GM21367 (cell line): ENCODE data around the gene CD28.
"Not testable (repeated sequence)": the region's sequence is repeated elsewhere in the genome, so short reads cannot be mapped to it uniquely, and the experiment has no call there.

ENCODE experiments used
- ATAC-seq: cut with Tn5 transposase; IDR thresholded peaks from one replicate; pipeline ENCODE4 v1.9.1; 2021; ENCODE audit not compliant: unreplicated experiment

The CD28 gene

DNA sequence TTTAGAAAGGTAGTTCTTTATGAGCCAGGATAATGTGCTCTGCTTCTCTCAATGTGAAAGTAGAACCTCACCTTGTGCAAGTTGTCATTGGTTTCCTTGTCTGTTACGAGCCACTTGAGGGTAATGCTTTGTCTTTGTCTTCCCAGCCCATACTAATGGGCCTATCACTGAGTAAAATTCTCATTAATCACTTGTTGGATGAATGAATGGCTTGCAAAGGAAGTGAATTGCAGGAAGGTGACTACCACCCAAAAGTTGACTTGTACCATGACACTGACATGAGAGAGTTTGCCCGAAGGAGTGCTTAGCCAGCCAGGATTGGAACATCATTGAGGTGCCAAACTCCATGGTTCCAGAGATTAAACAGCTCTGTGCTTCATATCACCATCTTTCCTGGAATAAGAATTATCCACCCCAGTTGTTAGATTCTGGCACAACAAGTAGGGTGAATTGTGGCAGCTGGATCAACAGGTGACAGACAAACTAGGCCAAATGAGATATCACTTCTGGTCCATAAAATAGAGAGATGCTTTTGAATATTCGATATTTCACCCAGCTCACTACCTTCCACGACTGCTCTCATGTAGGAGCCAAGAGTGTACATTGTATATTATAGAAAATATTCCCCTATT, 20.5 kb upstream of the CD28 start:
- no peak for ATAC-seq

DNA sequence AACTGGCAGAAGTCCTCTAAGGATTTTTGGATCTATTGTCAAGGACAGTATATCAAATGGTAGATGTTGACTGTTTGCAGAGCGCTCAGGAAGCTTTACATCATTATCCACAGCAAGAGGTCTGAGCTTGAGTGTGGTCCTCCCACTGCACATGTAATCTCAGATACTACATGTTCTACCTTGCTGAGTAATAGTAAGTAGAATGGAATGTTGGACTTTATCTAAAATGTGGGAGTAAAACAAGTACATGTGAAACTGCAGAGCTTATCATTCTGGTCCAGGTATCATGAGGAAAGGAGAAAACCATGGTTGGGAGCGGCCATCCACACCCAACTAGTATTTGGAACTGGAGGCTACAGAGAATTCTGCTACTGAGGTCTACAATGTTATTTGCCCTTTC, 19.3 kb upstream of the CD28 start:
- ATAC-seq: no peak

DNA sequence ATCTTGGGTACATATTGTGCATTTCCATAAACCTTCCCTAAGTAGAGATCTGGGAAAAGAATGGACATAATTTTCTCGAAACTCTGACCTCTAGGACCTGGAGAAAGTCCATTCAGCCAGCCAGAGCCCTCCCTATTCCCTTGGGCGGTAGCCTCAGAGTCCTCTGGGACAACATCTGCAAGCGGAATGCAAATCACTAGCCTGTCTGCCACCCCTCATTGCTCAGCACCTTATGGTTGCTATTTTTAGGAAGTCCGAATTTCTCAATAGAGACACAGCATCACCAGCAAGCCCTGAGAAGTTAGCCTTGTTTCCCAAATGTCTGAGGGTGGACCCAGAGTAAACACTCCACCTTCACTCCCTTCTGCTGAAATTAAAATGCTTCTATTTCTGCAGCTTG, 17.6 kb upstream of the CD28 start:
- peak; percentile 72 for ATAC-seq

DNA sequence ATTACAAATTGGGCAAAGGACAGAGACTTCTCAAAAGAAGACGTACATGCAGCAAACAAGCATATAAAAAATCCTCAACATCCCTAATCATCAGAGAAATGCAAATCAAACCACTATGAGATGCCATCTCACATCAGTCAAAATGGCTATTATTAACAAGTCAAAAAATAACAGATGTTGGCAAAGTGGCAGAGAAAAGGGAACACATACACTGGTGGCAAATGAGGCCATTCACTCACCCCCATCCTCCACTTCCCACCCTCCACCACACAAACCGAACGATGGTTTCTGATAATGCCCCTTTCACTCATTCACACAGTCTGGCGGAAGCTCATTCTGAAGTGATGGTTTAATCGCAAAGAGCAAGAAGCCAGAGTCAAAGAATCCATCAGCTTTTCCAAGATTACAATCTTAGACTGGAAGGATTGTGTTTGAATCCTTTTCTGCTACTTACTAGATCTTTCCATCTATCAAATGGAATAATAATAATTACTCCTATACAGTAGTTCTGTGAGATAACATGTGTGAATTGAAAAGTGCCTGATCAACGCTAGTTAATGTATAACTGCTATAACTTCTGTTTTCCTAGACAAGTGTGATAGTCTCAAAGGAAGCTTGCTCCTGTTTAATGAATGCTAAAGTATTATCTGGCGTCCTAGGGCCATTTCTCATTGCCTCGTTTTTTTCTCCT, 16.9 kb upstream of the CD28 start:
- peak; percentile 35 for ATAC-seq

DNA sequence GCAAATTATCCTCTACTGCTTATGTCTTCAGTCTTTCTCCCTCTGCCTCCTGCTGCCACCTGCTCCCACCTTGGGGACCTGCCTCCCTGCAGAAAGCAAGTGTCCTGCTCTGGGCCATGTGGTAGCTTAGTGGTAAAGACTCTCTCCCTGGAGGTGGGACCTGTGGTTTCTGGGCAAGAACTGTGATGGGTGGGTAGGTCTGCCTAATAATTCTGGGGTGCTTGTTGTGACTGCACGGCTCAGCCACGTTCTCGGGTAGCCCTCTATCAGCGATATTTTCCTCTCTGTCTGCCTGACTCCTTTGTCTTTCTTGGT, 16.4 kb upstream of the CD28 start:
- ATAC-seq: no peak

DNA sequence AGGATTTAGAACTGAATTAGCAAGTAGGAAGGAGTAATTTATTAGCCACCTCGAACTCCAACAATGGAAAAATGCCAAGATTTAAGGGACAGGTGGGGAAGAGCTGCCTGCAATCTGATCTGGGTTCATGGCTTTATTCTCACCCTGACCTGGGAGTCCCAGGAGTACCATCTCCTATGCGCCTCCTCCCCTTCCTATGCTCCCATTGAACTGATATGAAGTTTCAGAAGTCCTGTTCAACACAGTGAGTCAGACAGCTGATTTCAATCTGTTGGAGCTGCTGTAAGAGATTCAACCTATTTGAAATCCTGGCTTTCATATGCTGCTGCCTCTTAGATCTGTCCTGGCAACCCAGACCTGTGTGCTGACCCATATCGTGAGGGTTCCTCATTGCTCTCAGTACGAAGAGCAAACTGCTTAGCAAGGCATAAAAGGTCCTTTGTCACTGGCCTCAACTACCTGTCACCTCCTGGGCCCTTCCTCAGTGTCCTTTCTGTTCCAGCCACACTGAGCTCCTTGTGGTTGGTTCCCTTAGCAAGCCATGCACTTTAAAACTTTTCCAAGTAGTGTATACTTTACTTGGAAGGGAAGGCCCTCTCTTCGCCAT, 15.9 kb upstream of the CD28 start:
- ATAC-seq: no peak

DNA sequence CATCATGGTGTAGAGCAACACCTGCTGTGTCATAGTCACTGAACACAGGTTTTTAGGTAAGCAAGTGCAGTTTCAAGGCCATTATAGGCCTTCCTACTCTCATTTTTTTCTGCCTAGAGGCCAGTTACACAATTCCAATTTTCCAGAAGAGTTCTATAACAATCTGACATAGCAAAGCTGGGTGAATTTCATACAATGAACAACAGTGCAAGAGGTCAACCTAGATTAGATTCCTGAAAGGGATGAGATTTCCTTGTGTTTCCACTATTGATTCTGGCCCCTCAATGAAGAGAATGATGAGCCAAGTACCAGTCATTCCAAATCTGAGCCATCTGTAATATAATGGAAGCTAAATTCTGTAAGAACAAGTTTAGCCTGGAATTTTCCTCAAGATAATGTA, 15.3 kb upstream of the CD28 start:
- no peak for ATAC-seq

DNA sequence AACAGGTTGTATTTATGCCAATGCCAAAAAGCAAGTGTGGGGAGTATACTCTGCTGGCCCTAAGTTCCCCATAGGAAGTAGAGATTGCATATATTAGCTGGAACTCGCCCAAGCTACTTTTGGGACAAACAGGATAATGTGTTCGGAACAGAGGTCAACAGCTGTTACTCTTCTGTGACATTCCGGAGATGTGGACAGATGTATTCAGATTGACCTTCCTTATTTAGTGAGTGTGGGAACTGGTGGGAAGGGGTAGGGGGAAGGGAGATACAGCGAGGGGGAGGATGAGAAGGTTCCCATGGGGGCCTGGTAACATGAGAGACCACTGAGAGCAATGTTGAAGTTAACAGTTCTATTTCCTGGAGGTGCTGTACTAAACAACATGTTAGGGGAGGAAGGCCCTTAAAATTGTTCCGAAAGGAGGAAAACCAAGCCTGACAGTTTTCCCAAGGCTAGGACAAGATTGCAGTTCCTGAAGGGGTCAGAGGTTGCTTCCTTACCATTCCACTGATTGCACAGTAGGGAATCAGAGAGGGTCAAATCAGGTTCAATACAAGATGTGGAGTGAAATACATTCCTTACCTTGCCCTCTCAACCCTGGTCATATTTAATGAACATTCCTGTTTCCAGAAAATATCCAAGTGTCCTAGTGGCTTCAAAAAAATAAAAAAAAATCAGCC, 14.3 kb upstream of the CD28 start:
- no peak for ATAC-seq

DNA sequence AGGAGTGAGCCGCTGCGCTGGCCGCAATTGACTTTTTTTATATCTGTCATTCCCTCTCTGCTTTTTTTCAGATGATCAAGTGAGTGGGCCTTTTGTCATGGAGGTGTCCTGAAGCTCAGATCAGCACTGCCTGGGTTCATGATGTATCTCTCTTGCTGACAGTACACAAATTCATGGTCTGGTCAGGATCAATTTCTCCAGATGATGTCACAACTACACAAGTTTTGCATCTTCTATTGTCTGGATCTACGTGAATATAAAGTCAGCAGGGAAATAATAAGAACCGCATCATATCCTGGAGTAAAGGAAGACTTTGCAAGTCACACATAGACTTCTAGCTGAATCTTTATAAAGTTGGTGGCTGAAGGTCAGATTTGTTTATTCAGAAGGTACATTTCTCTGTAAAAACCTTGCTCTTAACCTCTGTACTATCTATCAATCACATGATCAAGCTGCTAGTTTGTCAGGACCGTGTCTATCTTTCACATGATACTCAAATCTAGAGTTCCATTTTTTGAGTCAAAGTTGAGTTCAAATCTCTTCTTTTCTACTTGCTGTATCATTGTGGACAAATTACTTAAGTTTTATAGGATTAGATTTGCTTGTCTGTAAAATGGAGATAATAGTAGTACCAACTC, 13.1 kb upstream of the CD28 start:
- no peak for ATAC-seq

DNA sequence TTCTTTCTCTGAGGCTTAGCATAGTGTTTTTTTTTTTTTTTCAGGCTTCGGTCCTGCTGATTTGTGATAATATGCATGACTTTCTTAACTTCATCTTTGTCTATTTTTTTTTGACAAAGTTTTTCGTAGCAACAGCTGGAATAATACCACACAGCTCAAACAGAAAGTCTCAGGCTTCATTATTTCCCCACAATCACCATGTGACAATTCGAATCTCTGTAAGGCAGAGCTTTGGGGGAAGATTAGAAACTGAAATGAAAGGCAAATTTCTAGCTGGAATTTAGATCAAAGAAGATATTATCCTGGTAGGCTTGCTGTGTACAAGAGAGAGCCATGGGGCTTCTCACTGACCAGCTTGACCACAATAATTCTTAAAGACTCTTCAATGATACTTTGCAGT, 12.2 kb upstream of the CD28 start:
- ATAC-seq: no peak

DNA sequence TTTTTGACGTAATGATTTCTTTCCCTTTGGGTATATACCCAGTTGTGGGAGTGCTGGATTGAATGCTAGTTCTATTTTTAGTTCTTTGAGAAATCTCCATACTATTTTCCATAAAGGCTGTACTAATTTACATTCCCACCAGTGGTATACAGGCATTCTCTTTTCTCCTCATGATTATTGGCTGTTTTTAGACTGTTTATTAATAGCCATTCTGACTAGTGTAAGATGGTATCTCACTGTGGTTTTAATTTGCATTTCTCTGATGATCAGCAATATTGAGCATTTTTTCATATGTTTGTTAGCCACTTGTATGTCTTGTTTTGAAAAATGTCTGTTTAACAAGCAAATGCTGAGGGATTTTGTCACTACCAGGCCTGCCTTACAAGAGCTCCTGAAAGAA, 9.2 kb upstream of the CD28 start:
- no peak for ATAC-seq

DNA sequence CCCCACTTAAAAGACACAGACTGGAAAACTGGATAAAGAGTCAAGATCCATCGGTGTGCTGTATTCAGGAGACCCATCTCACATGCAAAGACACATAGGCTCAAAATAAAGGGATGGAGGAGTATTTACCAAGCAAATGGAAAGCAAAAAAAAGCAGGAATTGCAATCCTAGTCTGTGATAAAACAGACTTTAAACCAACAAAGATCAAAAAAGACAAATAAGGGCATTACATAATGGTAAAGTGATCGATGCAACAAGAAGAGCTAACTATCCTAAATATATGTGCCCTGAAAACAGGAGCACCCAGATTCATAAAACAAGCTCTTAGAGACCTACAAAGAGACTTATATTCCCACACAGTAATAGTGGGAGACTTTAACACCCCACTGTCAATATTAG, 8.7 kb upstream of the CD28 start:
- ATAC-seq: not testable (repeated sequence)

DNA sequence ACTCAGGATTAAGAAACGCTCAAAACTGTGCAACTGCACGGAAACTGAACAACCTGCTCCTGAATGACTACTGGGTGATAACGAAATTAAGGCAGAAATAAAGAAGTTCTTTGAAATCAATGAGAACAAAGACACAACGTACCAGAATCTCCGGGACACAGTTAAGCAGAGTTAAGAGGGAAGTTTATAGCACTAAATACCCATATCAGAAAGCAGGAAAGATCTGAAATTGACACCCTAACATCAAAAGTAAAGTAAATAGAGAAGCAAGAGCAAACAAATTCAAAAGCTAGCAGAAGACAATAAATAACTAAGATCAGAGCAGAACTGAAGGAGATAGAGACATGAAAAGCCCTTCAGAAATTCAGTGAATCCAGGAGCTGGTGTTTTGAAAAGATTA, 8.0 kb upstream of the CD28 start:
- not testable (repeated sequence) for ATAC-seq

DNA sequence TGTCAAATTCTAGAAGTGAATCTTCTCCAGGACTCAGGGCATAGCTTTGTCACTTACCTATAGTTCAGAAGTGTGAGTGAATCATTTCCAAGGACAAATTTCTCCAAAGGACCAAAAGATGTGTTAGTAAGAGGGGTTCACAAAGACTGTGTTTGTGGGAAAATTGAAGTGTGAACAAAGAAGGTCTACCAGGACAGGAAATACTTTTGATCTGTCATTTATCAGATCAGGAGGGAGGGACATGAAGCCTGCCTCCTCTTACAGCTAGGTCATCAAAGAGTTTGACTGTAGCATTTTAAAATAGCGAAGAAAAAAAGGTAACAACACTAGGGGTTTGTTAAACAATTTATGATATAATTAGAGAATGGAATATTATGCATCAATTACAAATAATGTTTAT, 2.0 kb upstream of the CD28 start:
- ATAC-seq: no peak

DNA sequence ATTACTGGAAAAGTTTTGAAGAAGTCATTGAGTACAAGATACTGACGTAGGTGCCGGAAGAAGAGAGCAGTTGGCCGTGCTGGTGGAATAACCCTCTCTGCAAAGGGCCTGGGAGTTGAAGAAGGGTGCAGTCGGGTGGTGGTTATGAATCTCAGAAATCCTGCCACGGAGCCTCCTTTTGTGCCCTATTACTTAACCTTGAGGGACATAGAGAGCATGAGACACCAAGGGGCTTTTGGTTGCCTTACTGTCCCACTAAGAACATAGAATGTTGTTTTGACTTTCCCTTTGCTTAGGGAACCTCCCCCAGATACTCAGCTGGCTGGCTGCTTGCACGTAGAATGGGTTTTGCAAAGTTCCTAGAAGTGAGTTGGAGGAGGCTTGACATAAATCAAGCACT, 1.3 kb upstream of the CD28 start:
- no peak for ATAC-seq

DNA sequence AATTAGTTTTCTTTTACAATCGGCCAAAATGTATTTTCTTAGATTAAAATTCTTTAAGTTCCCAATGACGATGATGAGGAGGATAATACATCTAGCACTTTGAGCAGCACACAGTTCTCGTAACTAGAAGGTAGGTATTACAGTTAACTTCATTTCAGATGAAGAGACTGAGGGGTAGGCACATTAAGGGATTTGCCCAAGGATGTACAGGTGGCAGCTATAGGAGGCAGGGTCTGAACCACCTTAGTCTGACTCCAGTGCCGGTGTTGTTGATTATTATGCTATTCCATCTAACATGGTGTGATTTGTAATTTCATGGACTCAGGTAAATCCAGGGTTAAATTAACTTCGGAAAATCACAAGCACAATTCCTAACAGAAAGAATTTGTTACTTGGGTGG, 1.1 kb downstream of the CD28 start:
- no peak for ATAC-seq

DNA sequence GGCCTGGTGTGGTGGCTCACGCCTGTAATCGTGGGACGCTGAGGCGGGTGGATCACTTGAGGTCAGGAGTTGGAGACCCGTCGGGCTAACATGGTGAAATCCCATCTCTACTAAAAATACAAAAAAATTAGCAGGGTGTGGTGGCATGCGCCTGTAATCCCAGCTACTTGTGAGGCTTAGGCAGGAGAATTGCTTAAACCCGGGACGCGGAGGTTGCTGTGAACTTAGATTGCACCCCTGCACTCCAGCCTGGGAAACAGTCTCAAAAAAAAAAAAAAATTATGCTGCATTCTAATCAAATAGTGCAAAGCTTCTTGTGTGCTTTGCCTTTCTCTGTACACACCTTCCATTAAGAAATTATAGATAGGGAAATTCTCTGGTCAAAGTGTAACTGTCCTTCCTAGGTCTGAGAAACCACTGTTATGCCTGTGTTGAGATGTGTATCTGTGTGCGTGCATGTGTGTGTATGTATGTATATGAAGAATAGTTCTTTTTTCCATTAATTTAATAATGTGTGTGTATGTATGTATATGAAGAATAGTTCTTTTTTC, 2.5 kb downstream of the CD28 start:
- ATAC-seq: no peak

DNA sequence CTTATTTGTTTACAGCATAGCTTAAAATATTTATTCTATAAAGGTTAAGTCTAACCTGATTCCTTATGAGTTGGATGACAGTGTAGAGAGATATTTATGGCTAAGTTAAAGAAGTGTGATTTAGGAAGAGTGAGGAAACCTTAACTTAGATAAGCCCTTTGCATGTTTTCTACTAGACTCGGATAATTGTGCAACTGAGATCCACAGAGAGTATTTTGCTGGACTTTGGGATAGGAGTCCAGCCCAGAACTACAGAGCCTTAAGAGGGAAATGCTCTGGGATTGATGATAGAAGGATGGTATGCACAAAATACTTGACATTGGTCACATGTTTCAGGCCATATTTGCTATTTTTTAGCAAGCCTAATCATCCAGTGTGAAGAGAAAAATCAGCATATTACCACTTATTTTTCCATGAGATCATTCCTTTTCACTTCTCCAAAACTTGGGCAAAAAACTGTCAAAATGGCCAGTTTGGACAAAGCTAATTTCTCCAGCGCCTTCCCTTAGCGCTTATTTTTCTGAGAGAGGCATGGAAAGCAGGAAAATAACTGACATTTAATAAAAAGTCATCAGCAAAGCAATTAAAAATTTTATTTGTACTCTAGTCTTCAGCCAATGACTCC, 3.1 kb downstream of the CD28 start:
- no peak for ATAC-seq

DNA sequence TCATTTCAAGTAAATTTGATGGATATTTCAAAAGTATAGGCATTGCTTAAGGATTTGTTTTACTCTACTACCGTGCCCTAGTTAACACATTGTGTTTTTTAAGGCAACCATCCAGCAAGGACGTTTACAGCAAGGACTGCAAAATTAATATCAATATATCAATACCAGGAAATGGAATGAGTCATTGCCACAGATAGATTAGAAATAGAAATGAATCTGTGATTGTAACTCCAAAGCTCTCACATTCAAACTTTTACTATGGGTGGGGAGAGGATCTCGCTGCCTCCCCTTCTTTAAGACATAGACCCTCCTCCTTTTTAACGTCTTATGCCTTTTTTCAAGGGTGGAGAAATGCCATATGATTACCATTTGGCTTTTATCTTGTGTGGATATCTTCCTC, 3.8 kb downstream of the CD28 start:
- no peak for ATAC-seq

DNA sequence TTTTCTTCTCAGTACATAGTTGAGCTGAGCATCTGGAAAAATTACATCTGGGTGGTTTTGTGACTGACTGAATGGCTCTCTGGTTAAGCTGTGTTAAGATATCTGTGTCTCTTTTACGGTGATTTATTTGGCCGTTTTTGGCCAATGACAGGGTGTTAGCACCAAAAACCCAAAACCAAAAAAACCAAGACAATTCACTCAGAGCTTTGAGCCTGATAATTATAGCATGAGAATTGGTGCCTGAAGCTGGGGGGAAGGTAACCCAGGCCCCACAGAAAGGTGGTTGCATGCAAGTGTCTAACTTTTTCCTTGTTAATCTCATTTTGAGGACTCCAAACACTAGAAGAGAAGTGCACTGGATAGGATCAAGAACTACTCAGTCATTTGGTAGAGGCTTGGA, 4.5 kb downstream of the CD28 start:
- ATAC-seq: no peak

DNA sequence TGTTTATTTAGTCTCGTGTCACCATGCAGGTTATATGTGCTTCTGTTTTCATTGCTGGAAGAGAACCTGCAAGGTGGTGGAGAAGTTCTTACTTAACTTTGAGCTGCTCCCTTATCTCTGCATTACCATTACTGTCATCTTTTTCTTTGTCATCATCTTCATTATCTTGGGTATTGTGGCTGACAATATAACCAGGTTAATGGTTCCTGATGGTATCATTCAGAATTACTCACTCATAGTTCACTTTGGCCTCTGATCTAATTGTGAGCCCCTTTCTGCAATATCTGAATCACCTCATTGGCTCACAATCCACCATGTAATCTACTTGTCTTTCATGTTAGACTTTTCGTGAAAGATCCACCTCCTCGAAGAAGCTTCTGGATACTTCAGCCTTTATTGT, 5.0 kb downstream of the CD28 start:
- no peak for ATAC-seq
